GM19438 (cell line): Measurements from ENCODE around the gene ITPRIPL2.

Source experiments
- ATAC-seq: cut with Tn5 transposase; IDR thresholded peaks from one replicate; pipeline ENCODE4 v1.9.1; 2021; ENCODE audit warnings: low read depth; ENCODE audit not compliant: unreplicated experiment

Gene ITPRIPL2

GRCh38 chr16:19139436-19140091 lies 25.8 kb downstream of the ITPRIPL2 start:
- no peak for ATAC-seq

DNA sequence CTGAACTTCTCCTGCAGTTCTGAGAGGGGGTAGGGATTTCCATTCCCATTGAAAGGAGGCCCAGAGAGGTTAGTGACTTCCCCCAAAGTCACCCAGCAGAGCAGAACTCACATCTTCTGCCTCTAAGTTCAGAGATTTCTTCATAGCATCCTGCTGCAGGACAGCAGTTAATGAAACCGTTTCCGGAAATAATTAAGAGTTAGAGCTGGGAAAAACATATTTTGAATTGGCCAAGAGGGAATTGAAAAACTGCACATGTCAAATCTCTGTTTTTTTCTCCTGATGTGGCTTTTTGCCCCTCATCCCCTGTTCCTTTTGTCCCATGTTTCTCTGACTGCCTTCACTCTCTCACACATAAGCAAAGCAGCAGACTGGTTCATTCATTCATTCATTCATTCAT lies 26.6 kb downstream of the ITPRIPL2 start:
- ATAC-seq = no peak

- no peak for ATAC-seq
Observed at GRCh38 chr16:19142939-19143598, 29.3 kb downstream of the ITPRIPL2 start.

DNA sequence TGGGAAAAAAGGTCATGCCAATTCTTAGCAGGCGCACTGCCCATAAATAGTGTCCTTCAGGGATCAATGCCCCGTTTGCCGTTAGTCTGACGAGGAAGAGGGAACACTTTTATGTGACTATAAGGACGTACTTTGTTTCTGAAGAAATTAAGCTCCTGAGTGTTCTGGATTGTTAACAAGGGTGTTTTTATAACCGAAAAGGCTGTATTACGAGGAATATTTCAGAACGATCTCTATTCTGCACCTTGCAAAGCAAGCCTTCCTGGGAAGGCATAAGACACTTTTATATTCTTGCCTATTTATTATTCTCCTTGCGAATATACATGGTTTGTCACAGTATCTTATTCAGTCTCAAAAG lies 29.8 kb downstream of the ITPRIPL2 start:
- ATAC-seq = no peak

DNA sequence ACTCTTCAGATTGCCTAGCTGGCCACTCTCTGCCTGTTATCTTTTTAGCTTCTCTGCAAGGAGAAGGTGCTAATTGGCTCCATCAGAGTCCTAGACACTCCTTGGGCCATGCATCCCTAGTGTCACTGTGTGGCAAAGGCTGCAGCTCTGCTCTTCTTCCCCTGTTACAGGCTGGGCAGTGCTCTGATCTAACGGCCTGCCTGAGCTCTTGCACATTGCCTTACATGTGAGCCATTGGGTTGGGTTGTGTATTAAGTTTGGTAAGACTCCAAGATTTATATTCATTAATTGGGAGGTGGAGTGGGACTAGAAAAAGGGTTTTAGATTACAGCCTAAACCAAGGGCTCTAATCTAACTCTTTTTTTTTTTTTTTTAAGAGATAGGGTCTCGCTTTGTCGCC lies 31.2 kb downstream of the ITPRIPL2 start:
- no peak for ATAC-seq

- ATAC-seq = no peak
Observed at GRCh38 chr16:19147126-19147525, 33.4 kb downstream of the ITPRIPL2 start.

GRCh38 chr16:19147627-19148026 lies 33.9 kb downstream of the ITPRIPL2 start:
- ATAC-seq = no peak

- no peak for ATAC-seq
Observed at GRCh38 chr16:19148189-19148588, 34.4 kb downstream of the ITPRIPL2 start.

DNA sequence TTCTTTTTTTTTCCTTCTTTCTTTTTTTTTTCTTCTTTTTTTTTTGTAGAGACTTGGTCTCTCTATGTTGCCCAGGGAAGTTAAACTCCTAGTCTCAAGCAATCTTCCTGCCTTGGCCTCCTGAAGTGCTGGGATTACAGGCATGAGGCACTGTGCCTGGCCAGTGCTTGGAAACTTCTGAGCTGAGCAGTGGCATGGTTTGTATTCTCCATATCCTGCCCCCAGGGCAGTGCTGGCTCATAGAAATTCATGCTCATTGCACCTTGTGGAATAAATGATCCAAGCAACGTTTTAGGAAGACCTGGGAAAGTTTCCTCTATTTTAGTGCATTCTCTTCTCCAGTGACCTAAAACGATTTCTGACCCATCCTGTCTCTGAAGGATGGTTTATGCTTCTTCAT lies 37.5 kb downstream of the ITPRIPL2 start:
- no peak for ATAC-seq

DNA sequence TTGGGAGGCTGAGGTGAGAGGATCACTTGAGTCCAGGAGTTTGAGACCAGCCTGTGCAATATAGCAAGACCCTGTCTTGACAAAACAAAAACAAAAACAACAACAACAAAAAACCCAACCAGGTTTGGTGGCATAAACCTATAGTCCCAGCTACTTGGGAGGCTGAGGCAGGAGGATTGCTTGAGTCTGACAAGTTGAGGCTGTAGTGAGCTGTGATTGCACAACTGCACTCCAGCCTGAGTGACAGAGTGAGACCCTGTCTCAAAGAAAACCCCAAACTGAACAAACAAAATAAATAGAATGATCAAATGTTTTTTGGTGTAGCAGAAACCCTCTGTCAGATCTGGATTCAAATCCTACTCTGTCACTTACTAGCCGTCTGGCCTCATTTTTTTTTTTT lies 38.3 kb downstream of the ITPRIPL2 start:
- no peak for ATAC-seq

- no peak for ATAC-seq
Observed at GRCh38 chr16:19153876-19154275, 40.1 kb downstream of the ITPRIPL2 start.

DNA sequence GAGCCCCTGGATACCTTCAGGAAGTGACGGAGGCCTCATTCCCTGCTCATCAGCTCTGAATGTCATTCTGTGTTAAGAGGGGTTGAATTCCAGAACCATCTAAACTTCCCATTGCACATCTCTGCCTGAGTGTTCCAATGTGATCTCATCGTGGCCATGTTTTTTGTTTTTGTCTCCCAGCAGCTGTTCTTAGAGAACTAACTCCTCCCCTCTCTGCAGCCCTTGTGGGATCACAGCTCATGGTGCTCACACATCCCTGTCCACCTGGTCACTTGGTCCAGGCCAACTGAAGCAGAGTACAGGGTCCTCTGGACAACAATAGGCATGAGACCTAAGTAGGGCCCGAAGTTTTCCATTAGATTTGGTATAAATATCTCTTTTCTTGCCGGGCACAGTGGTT lies 48.3 kb downstream of the ITPRIPL2 start:
- ATAC-seq = no peak

GRCh38 chr16:19163215-19163614 lies 49.5 kb downstream of the ITPRIPL2 start:
- no peak for ATAC-seq

DNA sequence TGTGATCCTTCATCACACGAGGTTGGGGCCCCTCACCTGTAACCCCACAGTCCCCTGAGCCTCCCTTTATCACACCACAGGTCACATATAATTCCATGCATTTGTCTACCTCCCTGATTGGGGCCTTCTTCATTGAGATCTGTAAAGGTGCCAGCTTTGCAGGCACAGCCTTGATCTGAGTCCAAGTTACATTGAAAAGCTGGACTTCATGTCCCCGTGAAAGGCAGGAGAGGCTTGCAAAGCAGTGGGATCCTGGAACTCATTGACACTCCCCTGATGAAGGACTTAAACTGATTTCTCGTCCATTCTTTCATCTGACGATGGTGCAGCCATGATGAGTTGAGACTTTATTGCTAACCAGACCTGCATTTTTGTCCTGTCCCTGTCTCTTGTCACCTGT lies 50.5 kb downstream of the ITPRIPL2 start:
- ATAC-seq = no peak

- ATAC-seq = no peak
Observed at GRCh38 chr16:19165101-19165500, 51.3 kb downstream of the ITPRIPL2 start.

GRCh38 chr16:19166500-19166899 lies 52.7 kb downstream of the ITPRIPL2 start:
- ATAC-seq = no peak

DNA sequence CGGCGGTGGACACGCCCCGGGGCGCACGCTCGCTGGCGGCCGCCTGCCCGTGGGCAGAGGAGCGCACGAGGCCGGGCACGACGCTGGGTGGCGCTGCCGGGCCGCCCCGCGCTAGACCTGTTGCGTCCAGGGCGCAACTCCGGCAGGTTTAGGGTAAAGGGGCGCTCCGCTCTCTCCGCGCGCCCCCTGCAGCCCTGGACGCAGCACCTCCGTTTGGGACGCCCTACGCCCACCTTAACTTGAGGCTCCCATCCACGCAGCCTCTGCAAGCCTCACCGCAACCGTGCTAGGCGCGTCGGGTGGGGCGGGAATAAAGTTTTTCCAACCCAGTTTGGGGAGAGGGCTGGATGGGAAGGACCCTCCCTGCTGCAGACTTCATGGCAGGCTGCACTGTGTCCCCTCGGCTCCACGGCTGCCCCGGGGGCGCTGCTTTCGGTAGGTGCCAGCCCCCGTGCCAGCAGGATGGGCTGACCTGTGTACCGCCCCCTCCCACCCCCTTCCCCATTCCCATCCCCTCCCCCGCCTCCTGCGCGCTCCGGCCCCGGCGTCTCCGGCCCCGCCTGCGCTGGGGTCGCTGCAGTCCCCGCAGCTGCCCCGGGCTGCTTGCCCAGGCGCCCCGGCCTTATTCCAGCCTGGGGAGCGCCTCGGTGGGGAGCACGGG lies 54.1 kb downstream of the ITPRIPL2 start, which contains the start of gene SYT17:
SYT17 (plus strand) TSS at position 531 of the 661 bp plus-strand sequence. CDS start 407 bp downstream, outside the sequence.
- peak; percentile 54 for ATAC-seq

- ATAC-seq = no peak
Observed at GRCh38 chr16:19168371-19169081, 54.8 kb downstream of the ITPRIPL2 start.

GRCh38 chr16:19169082-19169639 lies 55.4 kb downstream of the ITPRIPL2 start:
- ATAC-seq = no peak

- ATAC-seq = no peak
Observed at GRCh38 chr16:19170043-19170655, 56.4 kb downstream of the ITPRIPL2 start.
